Daoy (cell line): Measurements from ENCODE around the gene CHST11. TPM values are rescaled to one million over a fixed set of nuclear protein-coding genes. Genes with fewer than 3 reads are reported as not detected.

Source experiments
- DNase-seq: peaks from one replicate; pipeline ENCODE4 v3.0.0-alpha.2; 2015; ENCODE audit warnings: low read depth
- total RNA-seq: library from RNA; depleted of rRNA; stranded (reverse); fragments of >200 nt; shearing (Covaris generic); gene quantifications from 2 replicates; pipeline ENCODE4 v1.2.3, GENCODE V29; 2014

Gene CHST11
- total RNA-seq, 1 experiment from 2014 or later: 37.8 TPM

DNA sequence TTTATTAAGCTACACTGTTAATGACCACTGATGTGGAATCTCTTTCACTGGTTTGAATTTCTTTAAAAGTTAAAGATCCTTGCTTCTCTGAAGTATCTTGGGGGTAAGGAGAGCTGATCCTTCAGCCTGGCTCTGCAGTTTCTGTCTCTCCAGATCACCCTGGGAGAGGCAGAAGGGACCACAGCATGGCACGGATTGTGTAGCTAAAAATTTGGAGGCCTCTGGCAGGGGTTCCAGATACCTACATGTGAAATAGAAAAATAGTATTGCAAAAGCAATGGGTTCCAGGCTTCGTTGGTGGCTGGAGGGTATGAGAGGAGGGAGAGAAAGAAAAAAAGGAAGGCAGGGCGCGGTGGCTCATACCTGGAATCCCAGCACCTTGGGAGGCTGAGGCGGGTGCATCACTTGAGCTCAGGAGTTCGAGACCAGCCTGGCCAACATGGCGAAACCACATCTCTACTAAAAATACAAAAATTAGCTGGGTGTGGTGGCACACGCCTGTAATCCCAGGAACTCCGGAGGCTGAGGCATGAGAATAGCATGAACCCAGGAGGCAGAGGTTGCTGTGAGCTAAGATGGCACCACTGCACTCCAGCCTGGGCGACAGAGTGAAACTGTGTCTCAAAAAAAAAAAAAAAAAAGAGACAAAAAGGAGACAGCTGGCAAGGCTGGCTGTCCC is 3.4 kb downstream of the CHST11 start:
- DNase-seq: no peak

DNA sequence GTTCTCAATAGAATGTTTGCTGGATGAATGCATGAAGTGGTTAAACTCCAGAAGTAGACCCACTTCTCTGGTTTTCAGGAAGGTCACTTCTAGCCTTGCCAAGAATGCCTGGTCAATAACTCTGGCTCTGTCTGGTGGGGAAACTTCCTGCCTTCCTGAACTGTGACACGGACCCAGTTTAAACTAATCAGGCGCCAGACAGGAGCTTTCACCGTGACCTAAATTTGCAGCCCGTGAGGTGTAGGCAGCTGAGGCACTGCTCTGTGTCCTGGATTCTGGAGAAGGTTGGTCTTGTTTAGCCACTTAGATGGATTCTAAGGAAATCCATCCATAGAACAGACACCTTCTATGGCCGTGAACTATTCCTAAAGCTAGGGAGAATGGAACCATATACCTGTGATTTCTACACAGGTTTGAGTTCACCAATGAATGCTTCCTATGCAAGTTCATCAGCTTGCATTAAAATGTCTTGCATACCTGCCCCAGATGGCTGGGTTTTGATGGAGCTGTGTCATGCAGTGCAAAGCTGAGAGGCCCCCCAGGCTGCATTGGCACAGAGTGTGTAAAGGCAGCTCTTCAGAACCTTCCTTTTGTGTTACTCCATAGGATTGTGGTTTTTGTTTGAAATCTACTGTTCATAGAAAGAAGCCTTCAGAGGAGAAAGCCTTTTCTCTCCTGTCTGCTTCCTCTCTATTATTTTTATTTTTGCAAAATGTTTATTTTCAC is 4.4 kb downstream of the CHST11 start:
- no peak for DNase-seq

DNA sequence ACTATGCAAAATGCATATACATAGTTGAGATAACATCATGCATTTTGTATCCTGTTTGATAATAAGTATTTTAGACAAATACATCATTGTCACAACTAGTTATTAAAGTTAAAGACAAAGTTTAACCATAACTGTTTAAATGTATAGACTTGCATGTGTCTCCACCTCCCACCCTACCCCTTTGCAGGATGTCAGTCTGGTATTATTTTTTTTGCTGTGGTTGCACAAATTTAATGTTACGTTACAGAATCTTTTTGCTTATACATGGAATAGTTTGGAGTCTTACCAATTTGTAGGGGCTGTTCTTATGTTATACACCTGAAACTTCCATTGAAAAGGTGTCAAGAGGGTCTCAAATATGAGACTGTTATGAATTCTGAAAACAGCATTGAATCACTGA is 5.6 kb downstream of the CHST11 start:
- DNase-seq: no peak

DNA sequence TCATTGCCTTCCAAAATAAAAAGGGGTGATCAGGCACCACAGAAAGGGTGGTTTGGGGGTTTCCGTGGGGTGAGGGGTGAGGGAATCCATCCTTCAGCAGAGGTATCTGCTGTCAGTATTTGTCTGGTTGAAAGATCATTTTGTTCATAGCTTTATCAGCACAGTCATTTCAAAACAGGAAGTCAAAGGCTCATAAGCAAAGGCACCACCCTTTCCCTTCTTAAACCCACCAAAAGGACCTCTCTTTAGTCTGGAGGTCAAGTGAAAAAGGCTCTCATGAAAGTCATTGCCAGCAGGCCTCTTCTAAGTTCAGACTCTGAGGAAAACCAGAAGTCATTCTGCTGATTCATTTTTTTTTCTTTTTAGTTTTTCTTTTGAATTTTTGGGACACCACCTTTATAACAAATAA is 6.2 kb downstream of the CHST11 start:
- DNase-seq: no peak

DNA sequence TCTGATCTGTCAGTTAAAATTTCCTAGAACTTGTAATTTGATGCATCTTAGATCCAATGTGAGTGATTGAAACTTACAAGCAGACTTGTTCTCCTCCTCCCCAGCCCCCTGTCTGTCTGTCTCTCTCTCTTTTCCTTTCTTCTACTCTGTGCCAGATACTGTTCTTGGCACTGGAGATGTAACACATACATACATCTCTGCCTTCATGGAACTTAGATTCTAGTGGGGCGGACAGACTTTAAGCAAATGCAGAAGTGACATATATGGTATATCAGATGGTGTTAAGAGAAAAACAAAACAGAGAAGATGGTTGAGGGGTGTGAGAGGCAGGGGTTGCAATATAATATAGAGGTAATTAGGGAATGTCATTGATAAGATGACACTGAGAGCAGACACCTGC is 6.6 kb downstream of the CHST11 start:
- no peak for DNase-seq

DNA sequence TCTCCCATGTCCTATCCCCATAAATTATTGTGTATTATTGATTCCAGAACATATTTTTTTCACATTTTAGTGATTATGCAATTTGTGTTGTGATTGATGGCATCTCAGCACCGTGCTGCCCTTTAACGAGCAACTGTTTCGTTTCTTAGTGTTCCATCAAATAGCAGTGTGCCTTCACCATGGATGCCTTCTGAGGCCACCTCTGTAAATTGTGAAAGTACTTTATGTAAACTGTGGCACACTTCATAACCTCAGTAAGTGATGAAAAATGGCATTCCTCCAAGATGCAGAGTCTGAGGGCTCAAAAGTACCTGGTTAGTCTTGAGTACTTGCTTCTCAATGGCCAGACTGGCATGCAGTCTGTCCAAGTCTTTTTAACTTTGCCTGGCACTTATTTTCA is 8.2 kb downstream of the CHST11 start:
- no peak for DNase-seq

DNA sequence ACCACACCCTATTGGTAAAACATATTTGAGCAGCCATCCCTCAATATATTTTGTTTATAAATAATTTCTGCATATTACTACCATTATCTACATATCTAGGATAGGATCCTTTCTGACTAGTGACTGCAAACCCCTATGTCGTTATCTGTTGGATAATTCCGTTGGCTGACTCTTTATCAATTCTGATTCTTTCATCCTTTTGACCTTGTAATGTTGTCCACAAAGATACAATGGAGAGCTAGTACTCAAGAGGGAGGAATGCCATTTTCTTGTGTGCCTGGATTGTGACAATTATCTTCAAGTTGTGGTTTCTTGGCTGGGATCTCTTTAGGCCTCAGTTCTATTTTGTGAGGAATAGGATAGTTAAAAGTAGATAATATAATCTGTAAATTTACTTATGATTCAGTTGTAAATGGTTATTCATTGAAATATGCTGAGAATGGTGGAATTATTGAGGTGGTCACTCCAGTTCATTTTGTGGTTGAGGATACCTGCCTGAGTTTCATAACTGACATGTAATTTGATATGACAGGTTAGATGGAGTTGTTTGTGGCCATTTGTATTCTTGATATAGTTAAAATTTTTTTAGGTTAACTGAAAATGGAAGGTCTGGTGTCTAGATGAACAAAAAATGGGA is 10.1 kb downstream of the CHST11 start:
- no peak for DNase-seq

DNA sequence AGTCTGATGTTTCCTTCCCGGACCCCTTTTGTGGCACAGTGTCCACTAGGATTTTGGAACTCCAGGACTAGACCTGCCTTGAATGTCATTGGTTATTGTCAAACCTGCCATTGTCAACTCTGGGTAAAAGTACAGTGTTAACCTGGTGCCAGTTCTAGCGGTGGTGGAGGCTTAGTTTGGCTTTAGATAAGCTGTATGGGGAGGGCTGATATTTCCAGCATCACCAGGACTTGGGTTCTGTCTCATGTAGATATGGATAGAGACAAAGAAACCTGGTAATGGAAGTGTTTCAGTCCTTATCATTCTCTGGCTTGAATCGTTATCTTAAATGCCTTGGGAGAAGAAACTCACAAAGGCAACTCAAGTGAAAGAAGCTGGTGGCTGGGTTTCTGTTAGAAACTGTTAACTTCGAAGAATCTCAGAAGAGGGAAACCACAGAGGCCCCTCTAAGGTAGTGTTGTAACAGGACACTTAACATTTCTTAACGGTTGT is 10.6 kb downstream of the CHST11 start:
- no peak for DNase-seq

DNA sequence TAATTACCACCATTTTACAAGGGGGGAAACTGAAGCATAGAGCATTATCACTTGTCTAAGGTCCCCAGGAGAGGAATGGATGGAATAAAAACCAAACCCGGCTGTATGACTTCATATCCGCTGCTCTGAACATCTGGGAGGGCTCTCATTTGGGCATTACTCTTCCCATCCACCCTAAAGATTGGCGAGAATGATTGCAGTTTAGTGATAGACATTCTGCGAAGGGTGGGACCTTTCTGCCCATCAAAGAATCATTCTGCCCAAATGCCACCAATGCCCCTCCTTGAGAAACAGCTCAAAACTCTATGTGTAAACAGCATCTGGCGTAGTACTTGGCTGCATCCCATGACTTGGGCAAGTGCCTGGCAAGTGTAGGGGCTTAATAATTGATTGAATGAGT is 11.6 kb downstream of the CHST11 start:
- DNase-seq: no peak

DNA sequence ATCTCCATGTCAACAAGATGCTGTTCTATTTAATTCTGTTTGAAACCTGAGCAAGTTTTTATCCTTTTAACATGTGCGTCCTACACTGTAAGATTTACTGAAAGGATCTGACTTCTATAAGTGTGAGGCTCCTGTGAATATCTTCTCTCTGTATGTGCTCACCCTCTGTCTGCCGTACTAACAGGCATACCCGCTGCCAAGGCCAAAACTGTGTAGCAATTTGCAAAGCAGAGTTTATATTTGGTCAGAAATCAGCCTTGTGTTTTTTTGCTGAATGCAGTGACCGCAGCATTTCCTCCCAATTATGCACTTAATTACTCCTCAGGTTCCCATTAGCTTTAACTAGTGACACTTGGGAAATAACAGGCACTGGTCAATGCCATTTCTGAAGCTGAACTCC is 12.3 kb downstream of the CHST11 start:
- no peak for DNase-seq

DNA sequence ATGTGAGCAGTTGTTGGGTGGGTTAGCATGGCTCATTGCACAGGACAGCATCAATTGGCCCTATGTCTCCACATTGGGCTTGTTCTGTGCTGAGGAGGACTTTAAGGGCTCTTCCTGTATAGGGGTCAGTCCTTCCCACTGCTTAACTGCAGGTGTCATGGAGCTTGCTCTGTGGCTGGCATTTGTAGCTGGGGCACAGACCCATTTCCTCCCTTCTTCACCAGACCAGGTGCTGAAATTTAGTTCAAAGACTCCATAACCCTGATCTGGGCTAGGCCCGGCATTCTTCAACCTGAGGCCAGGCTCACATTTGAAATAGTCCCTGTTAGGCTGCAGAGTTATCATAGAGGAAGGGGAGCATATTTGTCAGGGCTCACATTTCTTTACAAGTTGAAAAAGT is 12.8 kb downstream of the CHST11 start:
- no peak for DNase-seq

DNA sequence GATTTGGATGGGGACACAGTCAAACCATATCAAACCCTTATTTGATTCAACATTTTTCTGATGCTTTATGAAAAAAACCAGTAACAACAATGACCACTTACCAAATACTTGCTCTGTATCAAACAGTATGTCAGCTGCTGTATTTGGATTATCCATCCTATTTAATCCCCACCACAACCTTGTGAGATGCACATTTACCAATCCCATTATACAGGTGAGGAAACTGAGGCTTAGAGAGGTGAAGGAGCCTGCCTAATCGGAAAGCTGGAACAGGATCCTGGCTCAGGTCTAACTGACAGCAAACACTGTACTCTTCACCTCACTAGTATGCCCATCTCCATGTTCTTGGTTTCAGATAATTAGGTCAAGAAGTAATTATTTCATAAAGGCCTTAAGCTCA is 13.8 kb downstream of the CHST11 start:
- no peak for DNase-seq

DNA sequence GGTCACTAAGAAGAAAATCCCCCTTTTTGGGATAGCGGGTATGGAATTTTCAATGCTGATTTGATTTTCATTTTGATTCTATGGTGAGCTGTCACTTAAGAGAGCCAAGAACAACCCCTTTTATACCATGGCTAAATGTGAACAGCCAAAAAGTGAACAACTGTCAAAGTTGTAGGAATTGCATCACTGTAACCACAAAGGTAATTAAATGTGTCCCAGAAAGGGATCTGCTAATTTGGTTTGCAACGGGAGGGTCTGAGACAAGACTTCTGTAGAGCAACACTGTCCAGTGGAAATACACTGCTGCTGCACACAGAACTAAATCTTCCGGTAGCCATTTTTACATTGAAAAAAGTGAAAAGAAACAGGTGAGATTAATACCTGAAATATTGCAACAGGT is 14.6 kb downstream of the CHST11 start:
- DNase-seq: no peak

DNA sequence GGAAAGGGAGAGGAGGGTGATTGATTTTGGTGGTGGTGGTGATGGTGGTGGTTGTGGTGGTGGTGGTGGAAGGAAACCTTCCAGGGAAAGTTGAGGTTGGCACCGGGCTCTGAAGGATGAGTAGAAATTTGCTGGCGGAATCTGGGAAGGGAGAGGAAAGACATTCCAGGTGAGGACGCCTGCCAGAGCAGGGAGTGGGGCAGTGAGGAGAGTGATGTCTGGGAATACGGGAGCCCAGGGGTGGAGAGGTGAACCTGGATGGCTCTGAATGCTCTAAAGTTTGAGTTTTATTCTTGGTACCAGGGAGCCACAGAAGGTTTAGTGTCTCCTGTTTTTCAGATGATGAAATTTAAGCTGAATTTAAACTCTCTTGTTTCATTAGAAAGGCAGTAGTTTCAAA is 16.0 kb downstream of the CHST11 start:
- no peak for DNase-seq

DNA sequence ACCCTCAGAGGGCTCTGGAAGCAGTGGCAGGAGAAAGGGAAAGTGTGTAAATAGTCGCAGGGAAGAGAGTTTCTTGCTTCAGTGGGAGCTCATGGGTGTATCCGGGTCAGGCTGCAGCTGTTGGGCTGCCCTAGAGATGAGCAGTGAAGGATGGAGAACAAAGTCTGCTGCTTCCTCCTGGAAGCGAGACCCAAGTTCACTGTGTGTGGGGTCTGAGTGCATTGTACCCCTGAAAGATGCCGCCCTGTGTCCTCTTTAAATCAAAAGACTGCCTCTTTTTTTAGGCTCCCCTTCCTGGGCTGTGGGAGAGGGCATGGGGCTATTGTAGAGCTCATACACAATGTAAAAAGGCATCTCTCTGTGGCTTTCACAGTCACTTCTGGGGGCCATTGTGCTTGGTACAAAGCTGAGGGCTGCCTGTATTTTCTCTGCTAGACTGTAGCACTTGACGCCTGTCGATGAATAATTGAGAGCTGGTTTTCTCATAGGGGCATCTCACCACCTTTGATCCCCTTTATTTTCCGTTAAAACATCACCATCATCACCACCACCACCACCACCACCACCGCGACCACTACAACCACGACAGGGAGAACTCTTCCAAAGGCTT is 16.7 kb downstream of the CHST11 start:
- DNase-seq: no peak

DNA sequence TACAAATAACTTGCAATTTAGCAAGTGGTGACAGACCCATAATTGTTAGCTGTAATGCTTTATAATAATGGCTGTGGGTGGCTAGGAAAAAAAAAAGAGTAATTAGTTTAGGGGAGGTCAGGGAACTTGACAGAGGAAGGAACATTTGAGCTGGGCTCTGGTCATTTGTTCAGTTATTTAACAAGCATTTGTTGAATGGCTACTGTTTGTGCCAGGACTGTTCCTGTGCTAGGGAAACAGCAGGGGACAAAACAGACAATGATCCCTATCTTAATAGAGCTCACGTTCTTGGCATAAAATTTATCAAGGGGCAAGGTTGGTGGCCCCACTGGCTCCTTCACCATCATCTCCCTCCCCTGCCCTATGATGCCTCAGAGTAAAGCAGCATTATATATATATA is 18.5 kb downstream of the CHST11 start:
- DNase-seq: no peak

DNA sequence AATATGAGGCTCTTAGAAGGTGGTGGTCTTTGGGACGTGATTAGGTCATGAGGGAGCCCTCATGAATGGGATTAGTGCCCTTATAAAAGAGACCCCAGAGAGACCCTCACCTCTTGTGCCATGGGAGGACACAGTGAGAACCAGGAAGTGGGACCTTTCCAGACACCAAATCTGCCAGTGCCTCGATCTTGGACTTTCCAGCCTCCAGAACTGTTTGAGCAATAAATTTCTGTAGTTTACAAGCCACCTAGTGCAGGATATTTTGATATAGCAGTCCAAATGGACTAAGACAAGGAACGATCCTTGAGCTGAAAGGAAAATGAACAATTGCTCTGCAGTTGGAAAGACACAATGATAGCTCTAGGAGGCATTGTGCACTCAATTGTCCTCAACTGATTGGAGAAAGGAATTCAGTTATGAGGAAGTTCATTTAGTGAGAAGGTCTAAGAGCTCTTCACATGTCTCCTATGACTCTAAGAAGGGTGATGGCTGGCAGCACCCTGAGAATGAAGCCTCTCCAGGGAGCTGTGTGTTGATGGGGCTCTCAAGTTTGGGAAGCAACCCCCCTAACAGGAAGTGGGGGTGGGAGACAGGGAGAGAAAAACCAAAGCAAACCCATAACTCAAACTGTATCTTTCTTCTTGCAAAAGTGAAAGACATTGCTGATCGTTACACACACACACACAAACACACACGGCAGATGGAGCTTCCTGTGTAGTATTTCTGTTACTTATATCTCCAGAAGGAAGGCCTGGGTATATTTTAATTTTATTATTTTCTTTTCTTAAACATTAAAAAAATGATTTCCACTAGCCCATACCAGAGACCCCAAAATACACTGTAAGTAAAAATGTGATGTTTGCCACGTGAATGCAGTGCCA is 21.0 kb downstream of the CHST11 start:
- no peak for DNase-seq

DNA sequence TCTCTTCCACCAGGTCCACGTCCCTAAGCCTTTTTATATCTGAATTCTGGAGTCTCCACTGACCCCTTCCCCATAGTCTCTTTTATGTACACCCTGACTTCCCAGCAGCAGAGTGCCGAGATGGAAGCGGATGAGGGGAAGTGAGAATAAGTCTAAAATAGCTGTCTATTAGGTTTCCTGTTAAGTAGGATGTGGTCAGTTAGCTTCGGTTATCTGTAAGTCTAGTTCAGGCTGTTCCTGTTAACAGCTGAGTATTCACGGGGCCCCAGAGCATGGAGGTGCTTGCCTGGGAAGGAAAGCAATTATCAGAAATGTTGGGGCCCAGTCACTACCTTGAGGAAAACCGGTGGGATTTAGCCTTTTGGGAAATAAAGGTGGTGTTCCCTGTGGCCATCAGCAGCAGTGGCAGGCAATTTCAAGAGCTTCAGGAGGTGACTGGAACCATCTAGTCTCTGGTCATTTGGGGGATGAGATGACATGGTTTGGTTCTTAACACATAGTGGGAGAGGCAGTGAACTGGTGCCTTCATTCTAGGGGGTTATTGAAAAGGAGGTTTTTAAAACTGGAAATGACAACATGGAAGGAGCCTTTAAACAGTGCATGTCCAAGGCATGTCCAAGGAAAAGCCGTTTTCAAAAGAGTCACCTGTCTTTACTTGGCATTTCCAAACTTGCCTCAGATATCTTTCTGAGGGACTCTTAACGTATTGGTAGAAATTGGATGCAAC is 21.8 kb downstream of the CHST11 start:
- DNase-seq: no peak

DNA sequence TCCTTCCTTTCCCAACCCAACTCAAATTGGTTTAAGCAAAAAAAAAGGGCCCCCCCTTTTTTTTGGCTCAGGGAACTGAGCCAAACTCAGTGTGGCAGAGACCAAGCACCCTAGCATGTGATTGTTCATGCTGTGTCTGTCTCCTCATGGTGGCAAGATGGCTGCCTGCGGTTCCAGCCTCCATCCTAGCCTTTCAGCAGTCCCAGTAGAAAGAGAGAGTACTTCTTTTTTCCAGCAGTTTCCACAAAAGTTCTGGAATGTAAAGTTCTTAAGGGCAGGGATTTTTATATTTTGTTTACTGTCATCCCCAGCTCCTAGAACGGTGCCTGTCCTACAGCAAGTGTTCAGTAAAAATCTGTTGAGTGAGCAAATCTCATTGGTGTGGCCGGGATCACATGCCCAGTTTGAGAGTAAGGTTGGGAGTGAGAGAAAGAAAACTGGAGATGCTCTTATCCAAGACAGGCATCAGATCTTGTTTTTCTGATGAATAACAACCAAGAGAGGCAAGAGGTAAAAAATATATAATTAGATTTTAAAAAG is 22.4 kb downstream of the CHST11 start:
- no peak for DNase-seq

DNA sequence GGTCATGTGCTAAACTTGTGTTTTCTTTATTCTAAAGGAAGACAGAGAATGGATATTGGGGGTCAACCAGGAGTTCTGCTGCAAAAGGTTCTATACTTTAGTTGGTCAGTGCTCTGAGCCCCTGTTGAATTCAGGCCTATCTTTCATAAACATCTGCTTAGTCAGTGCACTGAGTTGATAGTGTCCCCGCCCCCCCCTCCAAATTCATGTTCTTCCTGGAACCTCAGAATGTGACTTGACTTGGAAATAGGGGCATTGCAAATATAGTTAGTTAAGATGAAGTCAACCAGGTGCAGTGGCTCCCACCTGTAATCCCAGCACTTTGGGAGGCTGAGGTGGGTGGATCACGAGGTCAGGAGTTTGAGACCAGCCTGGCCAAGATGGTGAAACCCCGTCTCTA is 23.3 kb downstream of the CHST11 start:
- no peak for DNase-seq
